GM21526 (cell line): Measurements from ENCODE around the gene PLK5.

Experiments used
- ATAC-seq: cut with Tn5 transposase; IDR thresholded peaks from one replicate; pipeline ENCODE4 v1.9.1; 2021; ENCODE audit warnings: moderate library complexity; ENCODE audit not compliant: unreplicated experiment, low FRiP score

Gene PLK5

GRCh38 chr19:1572795-1573194 is 48.9 kb downstream of the PLK5 start:
- no peak for ATAC-seq

- no peak for ATAC-seq
These were observed 50.7 kb downstream of the PLK5 start for GRCh38 chr19:1574354-1575136.

- no peak for ATAC-seq
These were observed 51.7 kb downstream of the PLK5 start for GRCh38 chr19:1575323-1576241.

- no peak for ATAC-seq
These were observed 52.6 kb downstream of the PLK5 start for GRCh38 chr19:1576242-1577089.

GRCh38 chr19:1577090-1577928 is 53.4 kb downstream of the PLK5 start:
- no peak for ATAC-seq

- ATAC-seq = no peak
These were observed 54.2 kb downstream of the PLK5 start for GRCh38 chr19:1577929-1578618.

- ATAC-seq = no peak
These were observed 55.3 kb downstream of the PLK5 start for GRCh38 chr19:1579222-1579621.

GRCh38 chr19:1580382-1580781 is 56.5 kb downstream of the PLK5 start:
- ATAC-seq = no peak

- ATAC-seq = no peak
These were observed 57.1 kb downstream of the PLK5 start for GRCh38 chr19:1580957-1581356.

GRCh38 chr19:1582201-1582600 is 58.3 kb downstream of the PLK5 start:
- ATAC-seq = no peak

GRCh38 chr19:1584500-1585242 is 60.8 kb downstream of the PLK5 start:
- no peak for ATAC-seq

- ATAC-seq = no peak
These were observed 61.3 kb downstream of the PLK5 start for GRCh38 chr19:1585243-1585580.
